NCI-H2107 treated with DMSO at 0.1 percent for 48 hours (cell line): ENCODE measurements around the gene ZNF501.

Experiments
- DNase-seq: peaks from one replicate; lab custom pipeline; 2025; ENCODE audit not compliant: unreplicated experiment; lab: John Stamatoyannopoulos, UW

Gene ZNF501

GRCh38 chr3:44729384-44729910 is at the start of gene ZNF501:
Gene ZNF501 (plus strand): TSS chr3:44729635. CDS start chr3:44734422, 4,787 bp downstream.
- DNase-seq, result no peak

- DNase-seq, result no peak
Measured at GRCh38 chr3:44680921-44681455, 48.4 kb upstream of the ZNF501 start.

- no peak for DNase-seq
Measured at GRCh38 chr3:44682182-44682896, 47.1 kb upstream of the ZNF501 start.

- no peak for DNase-seq
Measured at GRCh38 chr3:44685128-44685800, 44.2 kb upstream of the ZNF501 start.

GRCh38 chr3:44687898-44688297 is 41.5 kb upstream of the ZNF501 start:
- DNase-seq, result no peak

GRCh38 chr3:44712455-44713075 is 16.9 kb upstream of the ZNF501 start, which contains the start of gene ZNF502:
Gene ZNF502 (plus strand): TSS chr3:44712660. CDS start chr3:44720262, 7,602 bp downstream.
- peak; percentile 16 for DNase-seq

- DNase-seq, result no peak
Measured at GRCh38 chr3:44721231-44722102, 8.0 kb upstream of the ZNF501 start.

GRCh38 chr3:44722103-44722401 is 7.4 kb upstream of the ZNF501 start:
- no peak for DNase-seq

GRCh38 chr3:44734646-44735168 is 5.3 kb downstream of the ZNF501 start:
- DNase-seq, result no peak

GRCh38 chr3:44761101-44761423 is 31.6 kb downstream of the ZNF501 start:
- no peak for DNase-seq

GRCh38 chr3:44761424-44762169 is 32.2 kb downstream of the ZNF501 start, which contains the start of the genes KIAA1143 and KIF15:
Gene KIAA1143 (minus strand): TSS chr3:44761619. CDS start chr3:44761602, 17 bp downstream.
Gene KIF15 (plus strand): TSS chr3:44761794. CDS start chr3:44761866, 72 bp downstream.
- DNase-seq, result peak; percentile 76

GRCh38 chr3:44762170-44762677 is 32.8 kb downstream of the ZNF501 start:
- DNase-seq, result peak; percentile 9

- DNase-seq, result no peak
Measured at GRCh38 chr3:44762690-44763089, 33.3 kb downstream of the ZNF501 start.

GRCh38 chr3:44764248-44764647 is 34.8 kb downstream of the ZNF501 start:
- no peak for DNase-seq

- DNase-seq, result no peak
Measured at GRCh38 chr3:44771424-44772098, 42.1 kb downstream of the ZNF501 start.

- DNase-seq, result no peak
Measured at GRCh38 chr3:44772099-44772442, 42.6 kb downstream of the ZNF501 start.

GRCh38 chr3:44782891-44783290 is 53.5 kb downstream of the ZNF501 start:
- DNase-seq, result no peak
